Cardiac fibroblast (primary cell): ENCODE data around the gene ABCC4.

Experiments
- DNase-seq, 2 donors: peaks; one replicate each; pipeline versions ENCODE4 v3.0.0 to v3.0.0-alpha.2; 2010; ENCODE audit warnings: low read depth in 2 of 2
- H3K4me3 ChIP-seq, 2 donors: replicated peaks in 1 of 2; 1 replicate in 1 of 2; 2 replicates in 1 of 2; pipeline ENCODE4 v1.5.1; 2011; ENCODE audit warnings: low read depth in 2 of 2, low read length in 2 of 2, mild to moderate bottlenecking in 2 of 2, moderate library complexity in 1 of 2
- CTCF ChIP-seq: IDR thresholded peaks from one replicate; pipeline ENCODE4 v1.5.1; 2011; ENCODE audit warnings: low read depth, mild to moderate bottlenecking, low read length, inconsistent platforms

The ABCC4 gene

DNA sequence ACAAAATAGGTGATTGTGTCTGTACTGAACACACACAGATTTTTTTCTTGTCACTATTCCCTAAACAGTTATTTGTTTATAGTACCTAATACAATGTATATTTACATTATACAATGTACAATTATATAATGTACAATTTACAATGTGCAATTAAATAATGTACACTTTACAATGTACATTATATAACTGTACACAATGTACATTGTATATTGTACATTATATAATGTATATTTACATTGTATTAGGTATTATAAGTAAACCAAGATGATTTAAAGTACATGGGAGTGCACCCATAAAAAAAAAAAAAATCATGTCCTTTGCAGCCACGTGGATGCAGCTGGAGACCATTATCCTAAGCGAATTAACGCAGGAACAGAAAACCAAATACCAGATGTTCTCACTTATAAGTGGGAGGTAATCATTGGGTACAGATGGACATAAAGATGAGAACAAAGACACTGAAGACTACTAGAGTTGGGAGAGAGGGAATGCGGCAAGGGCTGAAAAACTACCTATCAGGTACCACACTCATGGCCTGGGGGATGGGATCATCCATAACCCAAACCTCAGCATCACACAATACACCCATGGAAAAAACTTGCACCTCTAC is 68.1 kb downstream of the ABCC4 start:
- no peak for TF ChIP-seq CTCF
- no peak overlapping the region for H3K4me3 ChIP-seq
- no peak for DNase-seq

GRCh38 chr13:95231393-95231792 is 69.9 kb downstream of the ABCC4 start:
- no peak overlapping the region for H3K4me3 ChIP-seq
- DNase-seq = no peak
- no peak for TF ChIP-seq CTCF

DNA sequence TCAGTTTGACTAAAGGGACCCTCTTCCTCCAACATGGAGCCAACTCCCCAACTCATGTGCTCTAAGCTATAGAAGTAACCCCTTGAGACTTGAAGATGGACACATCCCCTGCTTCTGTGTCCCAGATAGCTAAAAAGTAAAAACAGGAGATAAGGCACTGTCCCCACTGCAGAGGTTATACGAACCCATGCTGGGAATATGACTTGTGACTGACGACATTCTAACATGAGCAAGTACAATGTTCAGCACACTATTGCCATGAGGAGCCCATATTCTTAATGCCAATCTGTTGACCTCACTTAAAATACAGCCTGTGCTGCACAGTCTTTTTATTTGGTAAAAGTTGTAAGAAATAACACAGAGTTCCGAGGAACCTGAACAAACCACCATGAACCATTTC is 71.4 kb downstream of the ABCC4 start:
- no peak for DNase-seq
- no peak for TF ChIP-seq CTCF
- H3K4me3 ChIP-seq = no peak overlapping the region

DNA sequence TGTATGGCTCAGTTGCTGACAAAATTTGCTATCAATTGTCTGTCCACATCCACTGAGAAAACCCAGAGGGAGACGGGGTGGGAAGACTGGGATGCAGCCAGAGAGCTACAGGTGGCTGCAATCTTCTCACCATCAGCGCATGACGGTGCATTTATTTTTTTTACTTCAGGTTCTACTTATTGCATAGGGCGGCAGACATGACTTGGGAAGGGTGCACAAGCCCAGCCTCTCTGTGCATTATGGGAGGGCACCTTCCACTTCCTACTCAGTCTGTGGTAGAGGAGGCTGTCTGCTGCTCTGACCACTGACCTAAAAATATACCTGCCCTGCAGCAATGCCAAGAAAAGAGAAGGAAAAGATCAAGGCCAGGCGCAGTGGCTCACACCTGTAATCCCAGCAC is 73.1 kb downstream of the ABCC4 start:
- TF ChIP-seq CTCF = no peak
- no peak for DNase-seq
- H3K4me3 ChIP-seq = no peak overlapping the region

- TF ChIP-seq CTCF = no peak
- H3K4me3 ChIP-seq = no peak overlapping the region
- DNase-seq = no peak
Measured at GRCh38 chr13:95226932-95227695, 74.1 kb downstream of the ABCC4 start.

DNA sequence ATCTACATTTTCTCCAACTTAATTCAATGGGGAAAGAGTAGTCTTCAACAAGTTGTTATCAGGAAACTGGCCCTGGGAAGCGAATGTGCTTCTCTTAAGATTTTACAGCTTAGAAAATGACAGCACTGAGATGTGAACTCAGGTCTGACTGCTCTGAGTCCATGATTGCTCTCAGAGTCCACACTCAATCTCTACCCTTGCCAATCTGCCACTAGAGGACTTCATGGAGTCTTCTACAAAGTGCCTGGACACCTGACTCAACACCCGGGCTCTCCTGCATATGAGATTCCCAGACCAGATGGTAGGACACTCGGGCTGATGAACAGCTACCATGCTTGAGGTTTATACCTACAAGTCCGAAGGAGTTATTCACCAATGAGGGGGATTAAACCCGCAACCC is 74.8 kb downstream of the ABCC4 start:
- H3K4me3 ChIP-seq = no peak overlapping the region
- TF ChIP-seq CTCF = no peak
- DNase-seq = no peak

DNA sequence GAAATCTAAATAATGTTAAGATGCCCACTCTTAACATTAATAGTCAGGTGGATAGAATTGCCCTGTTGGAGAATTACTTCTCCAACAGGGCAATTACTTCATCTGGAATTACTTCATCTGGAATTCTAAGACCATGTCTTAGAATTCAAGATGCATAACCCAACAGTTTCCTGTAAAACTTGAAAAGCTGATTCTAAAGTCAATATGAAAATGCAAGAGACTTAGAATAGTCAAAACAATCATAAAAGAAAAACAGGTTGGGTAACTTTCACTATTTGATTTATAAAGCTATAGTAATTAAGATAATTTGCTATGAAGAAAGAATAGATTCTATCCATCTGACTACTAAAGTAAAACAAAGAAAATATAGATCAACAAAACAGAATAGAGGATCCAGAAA is 75.2 kb downstream of the ABCC4 start:
- no peak for DNase-seq
- no peak overlapping the region for H3K4me3 ChIP-seq
- TF ChIP-seq CTCF = no peak
